CD4-positive, alpha-beta T cell treated with Interleukin-4 for 1 hour (primary cell): ENCODE data around the gene PICK1.
"Not testable (repeated sequence)": the region's sequence is repeated elsewhere in the genome, so short reads cannot be mapped to it uniquely, and the experiment has no call there.

Source experiments
- DNase-seq, 2 donors: peaks; one replicate each; pipeline ENCODE4 v3.0.0-alpha.2; 2020 to 2022

The PICK1 gene

DNA sequence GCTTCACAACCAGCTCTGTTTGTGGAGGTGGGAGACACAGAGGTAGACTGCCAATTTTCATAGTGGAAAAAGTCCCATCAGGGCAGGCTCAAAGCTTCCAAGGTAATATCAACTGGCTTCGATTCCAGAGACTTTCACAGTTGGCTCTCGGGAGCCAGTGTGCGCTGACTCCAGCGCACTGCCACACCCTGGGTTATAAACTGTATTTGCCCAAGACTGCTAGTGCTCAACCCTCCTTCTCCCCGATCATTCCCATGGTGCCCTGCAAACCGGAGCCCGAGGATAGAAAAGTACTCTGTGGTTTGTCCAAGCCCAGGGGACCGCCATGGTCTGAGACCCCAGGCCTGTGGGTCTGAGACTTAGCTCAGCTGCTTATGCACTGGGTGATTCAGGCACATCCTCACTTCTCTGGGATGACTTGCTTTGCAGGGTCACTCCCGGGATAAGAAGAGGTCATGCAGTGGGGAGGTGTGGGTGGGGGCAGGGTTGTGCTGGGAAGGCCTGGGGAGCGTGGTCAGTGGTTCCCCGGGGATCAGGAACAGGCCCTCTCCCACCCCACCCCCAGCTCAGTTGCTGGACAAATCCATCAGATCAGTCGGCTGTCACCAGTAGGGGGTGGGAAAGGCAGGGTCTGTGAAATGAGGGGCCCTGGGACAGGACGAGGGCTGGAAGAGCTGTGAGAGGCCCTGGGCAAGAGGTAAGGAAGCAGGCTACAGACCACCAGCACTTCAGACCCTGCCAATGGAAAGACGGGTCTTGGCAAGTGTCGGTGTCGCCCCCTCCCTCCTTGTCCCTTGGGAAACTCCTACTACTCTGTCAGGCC lies 26.7 kb upstream of the PICK1 start:
- no peak for DNase-seq

DNA sequence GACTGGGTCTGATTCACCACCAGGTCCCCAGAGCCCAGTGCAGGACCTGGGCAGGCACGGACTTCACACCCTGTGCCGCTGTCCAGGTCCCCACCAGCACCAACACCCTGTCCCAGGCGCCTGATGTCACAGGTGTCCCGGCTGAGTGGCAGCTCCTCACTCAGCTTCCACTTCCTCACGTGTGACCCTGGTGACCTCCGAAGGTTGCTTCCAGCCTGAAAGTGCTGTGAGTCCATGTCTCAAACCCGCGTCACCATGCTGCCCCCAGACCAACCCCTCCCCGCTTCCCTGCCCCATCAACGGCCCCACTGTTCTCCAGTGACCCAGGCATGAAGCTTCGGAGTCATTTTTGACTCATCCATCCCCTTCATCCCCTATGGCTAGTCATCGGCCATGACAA lies 25.7 kb upstream of the PICK1 start:
- no peak for DNase-seq

DNA sequence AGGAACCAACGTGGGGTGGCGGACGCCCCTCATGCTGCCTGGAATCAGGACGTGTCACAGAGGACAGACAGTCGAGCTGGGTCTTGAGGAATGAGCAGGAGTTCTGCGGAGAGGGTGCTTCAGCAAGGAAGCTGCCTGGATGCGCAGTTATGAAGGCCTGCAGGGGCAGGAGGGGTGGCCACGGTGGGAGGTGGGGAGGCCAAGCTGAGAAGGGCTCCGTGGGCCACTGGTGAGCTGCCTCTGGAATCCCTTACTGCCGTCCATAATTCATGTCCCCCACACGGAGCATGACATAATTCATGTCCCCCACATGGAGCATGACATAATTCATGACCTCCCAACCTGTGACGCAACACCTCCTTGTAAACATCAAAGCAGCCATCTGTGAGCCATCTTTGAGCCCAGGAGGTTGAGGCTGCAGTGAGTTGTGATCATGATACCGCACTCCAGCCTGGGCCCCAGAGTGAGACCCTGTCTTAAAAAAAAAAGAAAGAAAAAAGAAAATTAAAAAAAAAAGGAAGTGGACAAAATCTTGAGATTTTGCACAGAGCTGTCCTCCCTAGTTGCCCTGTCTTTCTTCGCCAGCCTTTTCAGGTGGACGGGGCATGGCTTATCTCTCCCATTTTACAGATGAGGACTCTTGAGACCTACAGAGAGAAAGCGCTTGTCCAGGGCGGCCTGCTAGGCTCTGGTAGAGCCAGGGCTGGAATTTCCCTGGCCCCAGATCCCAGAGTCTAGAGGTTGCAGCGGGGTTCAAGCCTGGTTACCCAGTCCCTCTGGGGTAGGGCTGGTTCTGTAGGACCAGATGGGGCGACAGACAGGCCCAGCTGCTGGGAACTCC lies 24.3 kb upstream of the PICK1 start:
- DNase-seq: no peak

DNA sequence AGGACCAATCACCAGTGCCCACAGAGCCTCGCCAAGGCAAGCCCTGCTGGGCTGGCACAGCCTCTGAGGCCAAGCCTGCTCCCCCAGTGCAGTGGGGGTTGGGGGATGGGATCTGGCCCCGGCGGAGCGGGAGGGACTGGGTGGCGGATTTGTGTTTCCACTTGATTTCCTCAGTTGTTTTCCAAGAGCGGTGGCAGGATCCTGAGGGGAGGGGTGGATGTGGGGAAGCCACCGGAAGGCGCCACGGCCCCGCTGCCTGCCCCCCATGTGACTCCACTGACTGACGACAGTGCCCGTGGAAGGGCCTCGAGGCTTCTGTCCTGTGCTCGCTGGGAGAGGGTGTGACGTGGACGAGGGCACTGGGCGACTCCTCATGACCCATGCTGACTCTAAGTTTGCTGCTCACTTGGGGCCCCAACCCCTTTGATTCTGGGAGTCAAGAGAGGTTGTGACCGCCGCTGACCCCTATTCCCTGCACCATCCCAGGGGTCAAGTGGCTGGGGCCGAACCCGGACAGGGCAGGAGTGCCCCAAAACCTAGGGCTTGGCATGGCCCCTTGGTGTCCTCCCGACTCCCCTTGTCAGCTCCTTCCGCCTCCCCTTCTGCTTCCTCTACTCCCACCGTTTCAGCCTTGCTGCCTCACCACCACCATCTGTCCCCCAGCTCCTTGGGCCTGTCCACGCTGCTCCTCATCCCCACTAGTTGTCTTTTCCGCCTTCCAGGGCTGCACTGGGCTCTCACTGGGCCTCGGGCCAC lies 23.5 kb upstream of the PICK1 start:
- no peak for DNase-seq

DNA sequence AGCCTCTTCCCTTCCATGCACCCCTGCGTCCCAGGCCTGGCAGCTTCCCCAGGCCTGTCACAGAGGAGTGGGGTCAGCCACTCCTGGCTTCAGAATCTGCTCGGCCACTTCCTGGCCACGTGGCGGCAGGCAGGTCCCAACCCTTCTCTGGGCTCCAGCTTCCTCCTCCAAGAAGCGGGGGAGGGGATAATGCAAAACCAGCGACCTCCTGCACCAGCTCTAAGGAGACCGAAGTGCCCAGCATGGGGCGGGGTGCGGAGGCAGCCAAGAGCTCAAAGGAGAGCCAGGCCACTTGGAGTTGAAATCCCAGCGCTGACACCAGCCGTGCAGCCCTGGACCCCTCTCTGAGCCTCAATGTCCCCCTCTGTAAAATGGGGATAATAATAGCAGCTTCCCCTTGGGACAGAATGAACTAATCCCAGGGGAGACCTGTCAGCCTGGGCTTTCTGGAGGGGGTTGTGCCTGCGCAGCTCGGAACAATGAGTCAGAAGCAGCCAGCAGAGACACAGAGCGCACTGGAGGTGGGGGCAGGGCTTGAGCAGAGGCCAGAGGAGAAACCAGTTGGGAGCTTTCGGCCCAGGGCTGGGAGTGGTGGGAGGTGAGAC lies 22.8 kb upstream of the PICK1 start:
- no peak for DNase-seq

DNA sequence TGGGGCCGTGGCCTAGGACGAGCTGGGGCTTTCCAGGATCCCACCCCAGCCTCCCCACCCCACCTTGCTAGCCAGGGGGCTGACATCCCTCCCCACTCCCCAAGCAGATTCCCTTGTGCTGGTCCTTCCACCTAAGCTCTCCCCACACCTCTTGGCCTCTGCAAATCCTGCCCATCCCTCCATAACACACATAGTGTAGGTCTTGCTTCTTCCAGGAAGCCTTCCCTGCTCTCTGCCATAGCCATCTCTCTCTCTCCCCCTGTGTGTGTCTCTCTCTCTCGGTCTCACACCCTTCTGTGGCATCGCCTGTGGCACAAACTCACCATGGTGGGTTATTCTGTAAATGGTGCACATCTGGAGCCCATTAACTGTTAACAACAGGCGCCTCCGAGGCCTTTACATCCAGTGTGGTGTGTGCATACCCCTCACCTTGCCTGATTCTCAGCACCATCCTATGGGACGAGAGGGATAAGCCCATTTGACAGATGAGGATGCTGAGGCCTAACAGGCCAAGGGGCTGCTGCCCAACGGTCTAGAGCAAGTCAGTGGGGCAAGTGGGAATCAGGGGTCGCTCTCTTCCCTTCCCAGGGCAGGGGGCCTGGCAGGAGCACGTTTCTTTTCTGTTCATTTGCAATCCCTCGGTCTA lies 22.2 kb upstream of the PICK1 start:
- no peak for DNase-seq

DNA sequence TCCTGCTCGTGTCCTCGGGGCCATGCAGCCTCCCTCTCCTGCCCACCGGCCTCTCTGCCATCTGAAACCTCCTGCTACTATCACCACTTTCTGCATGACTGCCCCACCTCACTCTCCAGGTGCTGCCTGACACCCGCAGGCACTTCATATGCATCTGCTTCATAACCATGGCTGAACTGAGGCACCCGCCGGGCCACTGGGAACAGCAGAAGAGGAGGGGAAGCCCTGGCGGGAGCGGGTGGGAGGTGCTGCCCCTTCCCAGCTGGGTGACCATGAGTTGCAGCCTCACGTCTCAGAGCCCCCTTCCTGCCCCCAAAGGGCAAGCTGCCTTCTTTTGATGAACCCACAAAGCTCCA lies 21.7 kb upstream of the PICK1 start:
- no peak for DNase-seq

DNA sequence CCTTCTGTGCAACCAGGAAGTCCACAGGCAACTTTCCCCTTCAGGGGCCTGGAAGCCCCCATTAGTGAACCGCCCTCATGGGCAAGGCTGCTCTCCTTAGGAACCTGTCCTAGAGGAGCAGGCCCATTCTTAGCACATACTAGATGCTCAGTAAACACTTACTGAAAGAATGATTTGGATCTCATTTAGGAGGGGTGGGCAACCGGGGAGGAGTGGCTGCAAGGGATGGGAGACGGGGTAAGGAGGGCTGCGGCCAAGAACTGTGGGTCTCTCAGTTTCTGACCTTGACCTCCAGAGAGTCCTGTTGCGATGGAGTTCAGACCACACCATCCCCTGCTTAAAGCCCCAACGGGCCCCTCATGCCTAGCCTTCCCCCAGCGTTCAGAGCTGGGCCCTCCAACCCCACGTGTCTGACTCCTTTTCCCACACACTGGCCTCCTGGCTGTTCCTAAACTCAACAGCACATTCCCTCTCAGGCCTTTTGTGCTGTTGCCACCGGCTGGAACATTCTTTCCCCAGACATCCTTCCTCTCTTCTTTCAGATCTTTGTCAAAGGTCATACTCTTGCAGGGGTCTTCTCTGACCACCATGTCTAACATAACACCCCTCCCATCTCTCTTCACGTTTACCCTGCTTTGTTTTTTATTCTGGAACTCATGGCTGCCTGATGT lies 20.7 kb upstream of the PICK1 start:
- DNase-seq: no peak

DNA sequence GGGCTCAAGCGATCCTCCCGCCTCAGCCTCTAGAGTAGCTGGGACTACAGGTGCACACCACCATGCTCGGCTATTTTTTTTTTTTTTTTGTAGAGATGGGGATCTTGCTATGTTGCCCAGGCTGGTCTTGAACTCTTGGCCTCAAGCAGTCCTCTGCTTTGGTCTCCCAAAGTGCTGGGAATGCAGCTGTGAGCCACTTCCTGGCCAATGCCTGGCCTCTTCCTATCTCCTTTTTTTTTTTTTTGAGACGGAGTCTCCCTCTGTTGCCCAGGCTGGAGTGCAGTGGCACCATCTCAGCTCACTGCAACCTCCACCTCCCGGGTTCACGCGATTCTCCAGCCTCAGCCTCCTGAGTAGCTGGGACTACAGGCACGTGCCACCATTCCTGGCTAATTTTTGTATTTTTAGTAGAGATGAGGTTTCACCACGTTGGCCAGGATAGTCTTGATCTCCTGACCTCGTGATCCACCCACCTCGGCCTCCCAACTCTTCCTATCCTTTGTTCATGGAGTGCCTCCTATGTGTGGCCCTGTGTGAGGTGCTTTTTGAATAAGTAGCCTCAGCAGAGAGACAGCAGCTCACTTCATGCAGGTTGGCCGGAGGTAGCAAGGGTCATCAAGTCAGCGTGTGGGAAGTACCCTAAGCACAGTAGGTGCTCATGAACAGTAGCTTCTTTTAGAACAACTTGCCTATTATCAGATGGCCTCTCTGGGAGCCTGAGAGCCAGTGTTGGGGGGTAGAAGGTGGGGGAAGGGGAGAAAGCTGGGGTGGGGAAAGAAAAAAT lies 19.6 kb upstream of the PICK1 start:
- not testable (repeated sequence) for DNase-seq

DNA sequence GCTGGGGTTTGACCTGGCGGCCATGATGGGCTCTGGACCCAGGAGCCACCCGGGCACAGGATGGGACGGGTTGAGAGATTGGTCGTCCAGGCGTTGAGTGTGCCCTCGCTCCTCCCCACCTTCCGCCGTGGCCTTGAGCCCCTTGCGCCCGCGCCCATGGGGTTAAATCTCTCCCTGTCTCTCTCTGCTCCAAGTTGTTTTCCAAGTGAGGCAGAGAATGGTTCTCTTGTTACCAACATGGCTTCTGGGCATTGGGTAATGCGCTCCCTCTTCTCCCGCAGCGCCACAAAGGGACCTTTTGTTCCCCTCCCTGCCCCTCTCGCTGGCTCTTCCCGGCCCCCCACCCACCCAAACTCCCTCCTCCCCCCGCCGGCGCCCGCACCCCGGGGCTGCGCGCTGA lies 18.8 kb upstream of the PICK1 start:
- no peak for DNase-seq

DNA sequence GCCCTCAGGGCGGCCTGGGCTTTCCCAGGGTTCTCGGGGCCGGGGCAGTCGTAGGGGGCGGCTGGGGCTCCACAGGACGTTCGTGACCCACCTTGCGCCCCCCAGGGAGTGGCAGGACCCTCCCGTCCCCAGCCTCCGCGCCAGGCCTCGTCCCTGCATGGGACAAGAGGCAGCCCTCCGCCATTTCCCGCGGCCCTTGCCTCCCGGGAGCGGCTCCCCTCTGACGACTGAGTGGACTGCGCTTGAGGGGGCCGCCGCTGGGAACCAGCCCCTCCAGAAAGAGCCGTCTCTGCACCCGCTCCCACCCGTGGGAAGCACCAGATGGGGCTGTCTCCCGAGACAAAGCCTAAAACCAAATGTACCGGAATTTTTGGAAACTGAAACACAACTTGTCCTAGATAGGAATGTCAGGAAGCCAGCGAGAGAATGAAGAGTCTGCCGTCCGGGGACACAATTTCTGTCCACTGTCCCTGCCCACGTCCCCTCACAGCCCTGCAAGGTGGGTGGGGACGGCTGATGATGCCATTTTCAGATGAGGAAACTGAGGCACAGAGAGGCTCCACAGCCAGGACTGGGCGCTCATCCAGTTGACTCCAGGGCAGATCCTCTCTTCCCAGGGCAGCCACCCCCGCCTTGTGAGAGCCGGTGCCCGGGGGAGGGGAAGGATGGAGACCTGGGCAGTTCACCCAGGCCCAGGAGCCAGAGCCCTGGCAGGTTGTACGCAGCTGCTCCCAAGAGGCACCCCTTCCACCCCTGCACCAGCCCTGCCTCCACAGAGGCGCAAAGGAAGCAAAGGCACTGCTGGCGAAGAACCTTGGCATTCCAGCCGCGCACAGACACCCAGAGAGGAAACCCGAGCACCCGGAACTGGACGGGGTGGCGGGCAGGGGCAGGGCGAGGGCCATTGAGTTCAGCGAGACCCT lies 18.1 kb upstream of the PICK1 start:
- no peak for DNase-seq

DNA sequence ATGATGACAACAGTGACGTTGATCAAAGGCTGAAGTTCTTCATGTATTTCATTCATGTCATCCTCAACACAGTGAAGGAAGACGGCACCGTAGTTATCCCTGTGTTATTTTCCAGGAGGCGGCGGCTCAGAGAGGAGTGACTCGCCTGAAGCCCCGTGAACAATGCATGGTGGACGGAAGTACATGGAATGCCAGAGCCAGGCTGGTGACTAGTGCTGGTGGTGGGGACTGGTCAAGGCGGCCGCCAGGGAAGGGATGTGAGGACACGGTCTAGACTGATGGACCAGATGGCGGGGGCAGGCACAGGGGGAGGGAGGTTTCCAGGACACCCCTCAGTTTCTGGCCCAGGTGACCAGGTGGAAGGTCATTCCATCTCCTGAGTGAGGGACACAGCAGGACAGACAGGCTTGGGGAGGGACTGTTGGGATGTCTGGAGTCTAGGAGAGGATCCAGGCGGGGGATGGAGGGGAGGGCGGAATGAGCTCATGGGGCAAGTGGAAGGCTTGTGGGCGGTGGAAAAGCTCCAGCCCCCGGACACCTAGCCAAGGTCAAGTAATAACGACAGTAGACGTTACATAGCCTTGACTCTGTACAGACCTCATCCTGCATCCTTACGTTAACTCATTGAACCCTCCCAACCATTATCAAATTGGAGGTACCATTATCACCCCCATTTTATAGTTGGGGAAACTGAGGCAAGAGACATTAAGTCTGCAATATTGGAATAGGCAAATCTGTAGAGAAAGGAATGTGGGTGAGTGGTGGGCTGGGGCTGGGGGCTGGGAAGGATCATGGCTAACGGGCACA lies 16.0 kb upstream of the PICK1 start:
- no peak for DNase-seq

DNA sequence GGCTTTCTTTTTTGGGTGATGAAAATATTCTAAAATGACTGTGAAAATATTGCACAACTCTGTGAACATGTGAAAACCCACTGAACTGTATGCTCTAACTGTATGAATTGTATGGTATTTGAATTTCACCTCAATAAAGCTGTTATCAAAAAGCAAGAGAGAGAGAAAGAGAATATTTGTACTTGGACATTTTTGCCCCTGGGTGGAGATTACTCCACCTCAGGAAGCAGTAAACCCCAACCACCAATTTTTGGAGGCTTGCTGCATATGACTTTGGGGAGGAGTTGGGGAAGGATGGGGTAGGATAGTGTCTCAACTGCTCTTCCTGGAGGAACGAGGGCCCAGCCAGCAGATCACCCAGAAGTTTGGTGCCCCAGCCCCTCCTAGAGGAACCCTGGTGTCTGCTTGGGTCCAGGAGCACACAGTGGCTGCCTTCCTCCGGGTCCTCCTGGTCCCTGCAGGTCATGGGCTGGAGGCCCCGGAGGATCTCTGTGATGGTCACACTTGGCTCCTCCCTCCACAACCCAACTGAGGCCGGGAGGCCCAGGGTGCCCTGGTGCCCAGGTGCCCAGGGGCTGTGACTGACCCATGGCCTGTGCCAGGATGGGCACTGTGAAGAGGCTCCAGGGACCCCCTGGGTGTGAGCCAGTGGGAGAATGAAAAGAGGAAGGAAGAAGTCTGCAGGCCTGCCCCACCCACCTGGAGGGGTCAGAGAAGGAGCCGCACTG lies 15.3 kb upstream of the PICK1 start:
- DNase-seq: no peak

DNA sequence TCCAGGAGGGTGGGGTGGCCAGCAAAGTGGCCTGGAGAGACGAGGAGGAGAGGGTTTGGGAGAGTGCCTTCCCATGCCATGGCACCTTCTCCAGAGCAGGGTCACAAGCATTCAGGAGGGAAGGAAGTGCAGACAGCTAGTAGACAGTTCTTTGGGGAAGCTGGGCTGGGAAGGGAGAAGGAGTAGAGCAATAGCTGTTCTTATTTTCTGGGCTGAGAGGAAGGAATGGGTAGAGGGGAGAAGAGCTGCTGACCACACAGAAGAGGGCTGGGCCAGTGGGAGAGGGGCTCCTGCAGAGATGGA lies 14.8 kb upstream of the PICK1 start:
- no peak for DNase-seq

DNA sequence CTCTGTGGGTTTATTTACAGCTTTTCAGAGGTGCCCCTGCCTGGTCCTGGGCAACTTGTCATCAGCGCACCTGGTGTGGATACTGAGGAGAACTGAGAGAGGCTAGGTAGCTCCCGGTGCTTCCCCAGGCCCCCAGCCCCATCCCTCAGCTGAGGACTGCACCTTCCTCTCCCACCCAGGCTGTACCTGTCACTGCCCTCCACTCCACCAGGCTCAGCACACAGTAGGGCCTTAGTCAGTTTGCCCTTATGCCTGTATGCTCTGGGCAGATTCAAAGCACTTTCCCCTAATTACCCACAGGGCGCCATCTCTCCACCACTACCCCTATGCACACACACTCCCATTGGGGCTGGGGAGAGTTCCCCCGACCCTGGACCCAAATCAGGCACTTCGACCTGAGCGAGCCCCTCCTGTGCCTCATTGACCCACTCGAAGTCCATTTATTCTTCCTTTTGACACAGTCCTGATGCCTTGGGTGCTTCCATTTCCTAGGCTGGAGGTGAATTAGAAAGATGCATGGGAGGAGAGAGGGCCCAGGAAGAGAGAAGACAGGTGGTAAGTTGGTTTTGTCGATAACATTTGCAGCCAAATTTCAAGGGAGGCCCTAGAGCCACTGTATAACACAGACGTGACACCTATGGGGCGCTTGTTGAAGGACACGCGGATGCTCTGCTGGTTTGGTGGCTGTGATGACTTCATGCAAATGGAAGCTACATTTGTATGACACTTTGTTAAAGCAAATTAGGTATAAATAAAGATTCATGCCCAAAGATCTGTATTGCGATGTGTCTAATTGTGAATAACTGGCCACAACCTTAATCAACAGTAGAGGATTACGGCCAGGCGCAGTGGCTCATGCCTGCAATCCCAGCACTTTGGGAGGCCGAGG lies 13.8 kb upstream of the PICK1 start:
- no peak for DNase-seq

DNA sequence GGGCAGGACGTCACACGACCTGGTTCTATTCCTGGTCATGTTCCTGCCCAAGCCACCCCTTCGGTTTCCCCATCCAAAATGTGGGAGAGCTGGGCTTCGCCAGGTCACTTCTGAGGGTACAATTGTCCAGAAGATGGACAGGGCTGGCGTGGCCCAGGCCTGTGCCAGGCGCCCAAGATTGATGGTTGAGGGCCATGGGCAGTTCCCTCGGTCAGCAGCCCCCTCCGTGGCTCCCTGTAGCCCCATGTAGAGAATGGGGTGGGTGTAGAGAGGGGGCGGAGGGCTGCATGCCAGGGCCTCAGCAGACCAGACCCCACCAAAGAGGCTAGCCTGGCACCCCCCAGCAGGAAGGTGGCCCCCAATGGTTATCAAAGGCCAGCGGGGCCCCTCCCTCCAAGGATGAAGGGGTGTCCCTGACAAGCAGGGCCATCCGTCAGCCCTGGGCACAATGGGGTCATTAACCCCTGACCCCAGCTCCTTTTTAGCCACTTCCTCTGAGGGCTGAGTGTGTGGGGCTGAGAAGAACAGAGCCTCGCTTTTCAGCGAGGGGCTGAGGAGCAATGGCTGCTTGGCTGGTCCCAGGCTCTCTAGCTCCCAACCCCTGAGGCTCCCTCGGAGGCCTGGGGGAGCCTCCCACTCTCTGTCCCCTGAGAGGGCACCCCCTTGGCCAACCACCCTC lies 11.0 kb upstream of the PICK1 start:
- no peak for DNase-seq
